AG04450 (cell line): ENCODE results near the gene PPBP. TPM values are rescaled to one million over a fixed set of nuclear protein-coding genes. Genes with fewer than 3 reads are reported as not detected.
"Not testable (repeated sequence)": the region's sequence is repeated elsewhere in the genome, so short reads cannot be mapped to it uniquely, and the experiment has no call there.

Experiments
- CTCF ChIA-PET: fragments of 300-600, 350-600 bp; formaldehyde crosslinking; extraction: SDS; loops from one replicate; lab custom pipeline; 2022; ENCODE audit warnings: antibody characterized with exemption, inconsistent platforms; lab: Charles Lee
- POLR2A ChIA-PET: fragments of 350-600 bp; formaldehyde crosslinking; extraction: SDS; loops from one replicate; lab custom pipeline; 2021; ENCODE audit warnings: antibody characterized with exemption, inconsistent platforms; lab: Yijun Ruan, JAX
- DNase-seq: peaks from one replicate; pipeline ENCODE4 v3.0.0-alpha.2; 2011; ENCODE audit warnings: low read depth, low spot score
- H3K27ac ChIP-seq: one replicate; pipeline ENCODE4 v1.5.1; 2012; ENCODE audit warnings: low read depth, low read length, control low read depth
- H3K27me3 ChIP-seq: one replicate; pipeline ENCODE4 v1.6.0; 2012; ENCODE audit warnings: low read length; ENCODE audit not compliant: control insufficient read depth, insufficient read depth
- H3K4me3 ChIP-seq: 2 replicates; pipeline ENCODE4 v1.5.1; 2011; ENCODE audit warnings: mild to moderate bottlenecking, low read depth, low read length, control low read depth
- H3K9me3 ChIP-seq: 2 replicates; pipeline ENCODE4 v1.5.1; 2012; ENCODE audit warnings: low read length; ENCODE audit not compliant: control insufficient read depth, insufficient read depth
- polyA plus RNA-seq: library from polyadenylated mRNA; depleted of rRNA; stranded (reverse); fragments of >200 nt; gene quantifications from 2 replicates; pipeline ENCODE4 v1.2.3, GENCODE V29; 2011
- TF ChIP-seq, protein P1 (sequence below): IDR thresholded peaks from 2 replicates; pipeline ENCODE4 v1.5.1; 2011; ENCODE audit warnings: low read depth, low read length, control low read depth, inconsistent platforms

Gene PPBP
- polyA plus RNA-seq, 1 experiment, result not detected

DNA sequence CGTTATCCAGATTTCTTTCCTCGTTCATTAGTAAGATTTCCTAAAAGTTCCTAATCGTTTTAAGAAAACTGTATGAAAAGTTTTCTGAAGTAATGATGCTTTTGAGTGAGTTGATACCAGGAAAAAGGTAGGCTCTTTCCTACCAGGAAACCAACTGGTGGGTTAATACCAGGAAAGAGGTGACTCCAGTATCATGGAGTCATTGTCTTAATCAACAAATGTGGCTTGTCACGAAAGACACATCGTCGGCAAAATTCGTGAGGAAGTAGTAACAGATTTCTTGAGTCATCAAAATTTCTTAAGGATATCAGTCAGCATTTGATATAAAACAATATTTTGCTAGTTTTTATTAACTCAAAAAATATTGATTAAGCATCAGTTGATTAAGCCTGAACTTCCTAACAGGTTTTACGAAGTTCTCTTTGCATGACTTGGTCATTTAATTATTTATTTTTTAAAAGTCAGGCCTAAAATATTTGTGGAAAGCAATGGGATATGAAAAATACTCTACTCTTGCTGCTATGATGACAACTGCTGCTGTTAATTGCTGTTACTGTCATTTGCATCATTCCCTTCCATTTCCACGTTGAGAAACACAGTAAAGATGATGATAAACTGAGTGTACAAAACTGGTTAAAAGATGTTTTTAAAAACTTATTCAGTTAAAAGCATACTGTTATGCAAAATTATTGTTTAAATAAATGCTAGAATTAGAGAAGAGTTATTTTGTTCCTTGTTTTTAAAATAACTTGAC is 3.2 kb upstream of the PPBP start:
- Histone ChIP-seq H3K4me3 (no peak overlapping the region), H3K9me3 (no peaks in the 10 kb centered on the region), H3K27ac (no peak overlapping the region), H3K27me3 (no peaks in the 10 kb centered on the region)
- ChIA-PET POLR2A (no interaction called here), CTCF (no interaction called here)
- TF ChIP-seq, protein P1, sequence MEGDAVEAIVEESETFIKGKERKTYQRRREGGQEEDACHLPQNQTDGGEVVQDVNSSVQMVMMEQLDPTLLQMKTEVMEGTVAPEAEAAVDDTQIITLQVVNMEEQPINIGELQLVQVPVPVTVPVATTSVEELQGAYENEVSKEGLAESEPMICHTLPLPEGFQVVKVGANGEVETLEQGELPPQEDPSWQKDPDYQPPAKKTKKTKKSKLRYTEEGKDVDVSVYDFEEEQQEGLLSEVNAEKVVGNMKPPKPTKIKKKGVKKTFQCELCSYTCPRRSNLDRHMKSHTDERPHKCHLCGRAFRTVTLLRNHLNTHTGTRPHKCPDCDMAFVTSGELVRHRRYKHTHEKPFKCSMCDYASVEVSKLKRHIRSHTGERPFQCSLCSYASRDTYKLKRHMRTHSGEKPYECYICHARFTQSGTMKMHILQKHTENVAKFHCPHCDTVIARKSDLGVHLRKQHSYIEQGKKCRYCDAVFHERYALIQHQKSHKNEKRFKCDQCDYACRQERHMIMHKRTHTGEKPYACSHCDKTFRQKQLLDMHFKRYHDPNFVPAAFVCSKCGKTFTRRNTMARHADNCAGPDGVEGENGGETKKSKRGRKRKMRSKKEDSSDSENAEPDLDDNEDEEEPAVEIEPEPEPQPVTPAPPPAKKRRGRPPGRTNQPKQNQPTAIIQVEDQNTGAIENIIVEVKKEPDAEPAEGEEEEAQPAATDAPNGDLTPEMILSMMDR, result no peak
- no peak for DNase-seq

DNA sequence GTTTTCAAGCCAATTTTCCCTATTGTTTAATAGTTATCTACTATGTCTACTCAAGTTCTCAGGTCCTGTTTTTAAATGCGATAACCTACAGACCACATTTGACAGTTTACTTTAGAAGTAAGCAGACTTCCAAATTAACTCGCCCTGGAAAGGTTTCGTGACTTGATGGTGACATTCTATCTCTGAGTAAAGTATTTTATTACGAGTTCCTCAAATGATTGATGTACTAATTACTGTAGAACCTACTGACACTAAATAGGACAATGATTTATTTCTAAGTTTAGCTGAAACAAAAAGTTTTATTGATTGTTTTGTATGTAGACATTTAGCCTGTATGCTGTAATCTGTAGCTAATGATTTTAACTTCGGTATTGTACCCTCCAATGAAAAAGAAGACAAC is 1.9 kb upstream of the PPBP start:
- no peak overlapping the region for H3K27ac ChIP-seq
- ChIA-PET CTCF (interaction anchor here (1.1 kb wide), 1 partner anchor 49 kb away, joined by 3 read pairs; the partner anchor contains the start of gene CXCL3), POLR2A (no interaction called here)
- H3K4me3 ChIP-seq, result no peak overlapping the region
- no peaks in the 10 kb centered on the region for H3K27me3 ChIP-seq
- TF ChIP-seq, protein P1, result no peak
- DNase-seq, result no peak
- no peaks in the 10 kb centered on the region for H3K9me3 ChIP-seq

DNA sequence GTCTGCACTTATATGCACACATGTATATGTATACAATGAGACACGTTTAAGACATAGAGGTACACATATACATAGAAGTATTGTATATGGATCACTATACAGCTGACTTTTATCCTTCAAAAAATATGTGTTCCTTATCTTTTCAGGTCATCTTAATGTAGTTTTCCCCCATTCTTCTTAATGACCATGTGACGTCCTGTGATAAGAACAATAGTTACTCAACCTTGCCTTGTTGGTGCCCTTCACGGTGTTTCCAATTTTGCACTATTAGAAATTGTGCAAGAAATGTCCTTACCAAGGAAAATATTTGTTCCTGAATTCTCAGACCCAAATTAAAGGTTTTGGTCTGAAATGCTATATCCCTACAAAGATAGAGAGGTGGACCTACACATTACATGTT is 1.0 kb upstream of the PPBP start:
- DNase-seq, result no peak
- POLR2A ChIA-PET, result no interaction called here
- Histone ChIP-seq H3K27ac (no peak overlapping the region), H3K9me3 (no peaks in the 10 kb centered on the region), H3K27me3 (no peaks in the 10 kb centered on the region), H3K4me3 (no peak overlapping the region)
- CTCF ChIA-PET, result no interaction called here
- TF ChIP-seq, protein P1, result no peak

DNA sequence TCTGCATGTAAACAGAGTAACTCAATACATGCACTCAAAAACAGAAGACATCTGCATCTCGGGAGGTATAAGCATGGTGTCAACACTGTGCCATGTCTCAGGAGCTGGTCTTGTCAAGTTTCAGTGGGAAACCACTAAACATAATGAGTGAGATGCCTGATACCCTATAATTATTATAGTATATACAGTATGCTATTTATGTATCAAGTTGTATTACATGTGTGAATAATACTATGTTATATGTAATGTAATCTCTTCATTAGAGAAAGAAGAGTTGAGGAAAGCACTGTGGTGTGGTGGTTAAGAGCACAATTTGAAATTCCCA is 2.5 kb downstream of the PPBP start:
- TF ChIP-seq, protein P1, result no peak
- H3K9me3 ChIP-seq, result no peaks in the 10 kb centered on the region
- H3K4me3 ChIP-seq, result no peak overlapping the region
- no peak overlapping the region for H3K27ac ChIP-seq
- ChIA-PET CTCF (no interaction called here), POLR2A (no interaction called here)
- H3K27me3 ChIP-seq, result no peaks in the 10 kb centered on the region
- no peak for DNase-seq

DNA sequence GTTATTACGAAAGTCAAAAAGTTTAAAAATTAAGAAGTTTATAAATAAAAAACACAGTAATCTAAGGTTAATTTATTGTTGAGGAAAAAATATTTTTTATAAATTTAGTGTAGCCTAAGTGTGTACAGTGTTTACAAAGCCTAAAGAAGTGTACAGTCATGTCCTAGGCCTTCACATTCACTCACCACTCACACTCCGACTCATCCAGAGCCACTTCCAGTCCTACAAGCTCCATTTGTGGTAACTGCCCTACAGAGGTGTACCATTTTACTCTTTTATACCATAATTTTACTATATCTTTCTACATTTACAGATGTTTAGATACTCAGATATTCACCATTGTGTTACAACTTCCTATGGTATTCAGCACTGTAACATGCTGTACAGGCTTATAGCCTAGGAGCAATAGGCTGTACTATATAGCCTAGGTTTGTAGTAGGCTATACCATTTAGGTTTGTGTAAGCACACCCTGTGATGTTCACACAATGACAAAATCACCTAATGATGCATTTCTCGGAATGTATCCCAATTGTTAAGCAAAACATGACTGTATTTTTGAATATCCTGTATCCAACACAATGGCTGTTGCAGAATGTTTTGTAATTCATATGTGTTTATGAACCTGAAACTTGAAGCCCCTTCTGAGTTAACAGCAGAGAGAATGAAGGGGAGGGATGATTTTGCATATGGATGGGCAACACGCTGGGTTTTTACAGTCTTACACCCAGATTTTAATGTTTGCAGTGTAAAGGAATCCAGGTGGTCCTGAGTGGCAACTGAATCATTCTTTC is 3.1 kb downstream of the PPBP start:
- POLR2A ChIA-PET, result no interaction called here
- H3K9me3 ChIP-seq, result no peaks in the 10 kb centered on the region

DNA sequence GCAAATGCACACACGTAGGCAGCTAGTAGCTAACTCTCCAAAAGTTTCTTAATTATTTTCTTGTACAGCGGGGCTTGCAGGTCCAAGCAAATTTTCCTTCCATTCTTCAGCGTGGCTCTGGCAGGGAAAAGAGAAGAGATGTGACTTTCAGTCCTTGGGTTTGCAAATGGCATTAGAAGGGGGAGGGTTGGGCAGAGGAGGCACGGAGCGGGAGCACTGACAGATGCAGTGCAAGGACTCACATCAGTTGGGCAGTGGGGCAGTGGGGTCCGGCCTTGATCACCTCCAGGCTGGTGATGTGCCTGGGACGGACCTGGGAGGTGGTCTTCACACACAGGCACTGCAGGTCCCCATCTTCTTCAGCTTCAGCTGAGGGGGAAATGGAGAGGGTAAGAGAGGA is 6.8 kb downstream of the PPBP start:
- H3K27ac ChIP-seq, H3K4me3 ChIP-seq, POLR2A ChIA-PET, CTCF ChIA-PET, H3K9me3 ChIP-seq, H3K27me3 ChIP-seq, DNase-seq: not testable (repeated sequence)

More for the DNA sequence above, 3.1 kb downstream of the PPBP start:
- H3K27ac ChIP-seq, result no peak overlapping the region
- no peak overlapping the region for H3K4me3 ChIP-seq
- no peaks in the 10 kb centered on the region for H3K27me3 ChIP-seq
- no peak for DNase-seq
- TF ChIP-seq, protein P1, result no peak
- CTCF ChIA-PET, result no interaction called here
